Gastroesophageal sphincter (tissue), 4 donors: ENCODE measurements around the gene GP5. TPM values are rescaled to one million over a fixed set of nuclear protein-coding genes. Genes with fewer than 3 reads are reported as not detected.

Experiments used
- ATAC-seq: fragments of 150-250 bp; one replicate; pipeline ENCODE4 v1.9.1; 2016; ENCODE audit warnings: mild to moderate bottlenecking, moderate library complexity
- H3K27ac ChIP-seq, 4 donors: fragments of 200-600 bp; sonication (generic) in 3 of 4; 1 replicate in 3 of 4; 2 replicates in 1 of 4; pipeline ENCODE4 v1.5.1; 2016 to 2019
- H3K27me3 ChIP-seq: fragments of 200-600 bp; sonication (generic); one replicate; pipeline ENCODE4 v1.5.1; 2019
- H3K36me3 ChIP-seq, 2 donors: fragments of 200-600 bp; sonication (generic); one replicate each; pipeline ENCODE4 v1.5.1; 2019; ENCODE audit warnings: control low read depth in 1 of 2
- H3K4me1 ChIP-seq, 3 donors: fragments of 200-600 bp; sonication (generic); 1 replicate in 2 of 3; 2 replicates in 1 of 3; pipeline ENCODE4 v1.5.1; 2016 to 2019; ENCODE audit warnings: control low read depth in 2 of 3
- H3K4me3 ChIP-seq, 2 donors: fragments of 200-600 bp; sonication (generic); one replicate each; pipeline ENCODE4 v1.5.1; 2019; ENCODE audit warnings: mild to moderate bottlenecking in 1 of 2, moderate library complexity in 1 of 2
- H3K9me3 ChIP-seq, 3 donors: fragments of 200-600 bp; sonication (generic); one replicate each; pipeline ENCODE4 v1.5.1; 2017 to 2019; ENCODE audit warnings: control low read depth in 2 of 3
- CTCF ChIP-seq, 4 experiments: fragments of 200-600 bp in 2 of 4; fragments of 450-650 bp in 2 of 4; sonication (generic) in 1 of 4; IDR thresholded peaks; one replicate each; pipeline ENCODE4 v1.5.1; 2017 to 2019; ENCODE audit warnings: antibody characterized with exemption in 4 of 4, mild to moderate bottlenecking in 2 of 4, moderate library complexity in 2 of 4
- EP300 ChIP-seq: sonication (generic); formaldehyde crosslinking; IDR thresholded peaks from one replicate; pipeline ENCODE4 v1.6.1; 2017; ENCODE audit warnings: antibody characterized with exemption, mild to moderate bottlenecking
- POLR2A ChIP-seq, 2 donors: fragments of 450-650 bp; IDR thresholded peaks; one replicate each; pipeline ENCODE4 v1.6.1; 2017; ENCODE audit warnings: antibody characterized with exemption in 2 of 2, mild to moderate bottlenecking in 2 of 2, moderate library complexity in 1 of 2
- POLR2AphosphoS5 ChIP-seq: sonication (generic); formaldehyde crosslinking; IDR thresholded peaks from one replicate; pipeline ENCODE4 v1.6.1; 2017; ENCODE audit warnings: antibody characterized with exemption
- WGBS, 2 donors: methylation state at CpG; one replicate each; pipeline ENCODE4 v1.1.5; 2018; ENCODE audit warnings: low coverage in 1 of 2; 5-methylcytosine and 5-hydroxymethylcytosine counted together
- total RNA-seq, 4 donors: library from RNA; depleted of rRNA; stranded (reverse); fragments of >200 nt; gene quantifications; one replicate each; pipeline ENCODE4 v1.1.0, GENCODE V29; 2016

Gene GP5
- total RNA-seq, 4 donors from 2014 or later = 0.31 TPM; not detected in 3

DNA sequence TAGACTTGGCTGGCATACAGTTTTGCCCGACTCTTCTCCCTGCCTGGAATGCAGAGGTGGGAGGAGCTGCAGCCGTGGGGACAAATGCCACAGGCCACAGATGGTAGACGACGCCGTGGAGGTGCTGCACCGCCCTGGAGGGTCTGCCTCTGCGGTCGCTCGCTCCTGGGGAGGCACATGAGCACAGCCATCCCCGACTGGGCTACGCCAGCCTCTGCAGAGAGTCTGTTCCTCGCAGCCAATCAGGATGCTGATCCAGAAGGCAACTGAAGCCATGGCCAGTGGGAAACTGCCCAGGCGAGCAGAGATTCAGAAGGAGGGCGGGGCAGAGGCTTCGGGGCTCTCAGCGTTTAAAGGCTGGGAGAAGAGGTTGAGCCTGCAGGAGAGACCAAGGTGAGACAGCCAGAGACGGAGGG, 17.6 kb downstream of the GP5 start:
- peaks cover 59% of the 10 kb centered on the region for H3K27me3 ChIP-seq
- no peak for ATAC-seq
- no peaks in the 10 kb centered on the region for H3K36me3 ChIP-seq
- WGBS, 2 donors = 30 to 60% methylated on average over 5 to 8 of the region's 17 CpGs
- no peak overlapping the region for H3K27ac ChIP-seq
- no peaks in the 10 kb centered on the region for H3K9me3 ChIP-seq
- no peak overlapping the region for H3K4me3 ChIP-seq
- no peaks in the 10 kb centered on the region for H3K4me1 ChIP-seq
- TF ChIP-seq POLR2AphosphoS5 (no peak), CTCF (IDR thresholded peaks at IDR 0.05) (no peak), EP300 (no peak), POLR2A (IDR thresholded peaks at IDR 0.05) (no peak)

GRCh38 chr3:194380326-194380725, 18.7 kb downstream of the GP5 start:
- 84 to 85% methylated on average over 6 to 7 of the region's 7 CpGs for WGBS, 2 donors
- Histone ChIP-seq H3K4me1 (no peaks in the 10 kb centered on the region), H3K27ac (no peak overlapping the region), H3K9me3 (no peaks in the 10 kb centered on the region), H3K36me3 (no peaks in the 10 kb centered on the region), H3K4me3 (no peak overlapping the region), H3K27me3 (peaks cover 60% of the 10 kb centered on the region)
- TF ChIP-seq POLR2AphosphoS5 = no peak
- TF ChIP-seq CTCF (IDR thresholded peaks at IDR 0.05) = no peak
- TF ChIP-seq POLR2A (IDR thresholded peaks at IDR 0.05) = no peak
- no peak for TF ChIP-seq EP300
- no peak for ATAC-seq

- Histone ChIP-seq H3K4me3 (no peak overlapping the region), H3K27me3 (peaks cover 57% of the 10 kb centered on the region), H3K36me3 (no peaks in the 10 kb centered on the region), H3K4me1 (no peaks in the 10 kb centered on the region), H3K9me3 (no peaks in the 10 kb centered on the region), H3K27ac (no peak overlapping the region)
- 78 to 100% methylated on average over 1 to 9 of the region's 9 CpGs for WGBS, 2 donors
- ATAC-seq = no peak
- TF ChIP-seq POLR2AphosphoS5 (no peak), POLR2A (IDR thresholded peaks at IDR 0.05) (no peak), EP300 (no peak), CTCF (IDR thresholded peaks at IDR 0.05) (no peak)
Observed at GRCh38 chr3:194379651-194380050, 19.4 kb downstream of the GP5 start.

DNA sequence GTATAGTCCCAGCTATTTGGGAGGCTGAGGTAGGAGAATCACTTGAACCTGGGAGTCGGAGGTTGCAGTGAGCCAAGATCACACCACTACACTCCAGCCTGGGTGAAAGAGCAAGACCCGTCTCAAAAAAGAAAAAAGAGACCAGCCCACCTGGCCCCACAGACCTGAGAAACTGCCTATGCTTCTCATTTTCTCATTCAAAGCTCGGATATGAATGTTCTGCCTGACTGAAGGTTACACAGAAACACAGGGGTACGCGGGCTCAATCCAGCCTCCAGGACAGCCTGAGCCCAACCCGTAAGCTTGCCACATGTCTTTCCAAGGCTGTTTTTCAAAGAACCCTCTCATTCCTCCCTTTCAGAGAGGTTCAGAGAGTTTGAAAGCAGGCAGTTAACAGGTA, 19.8 kb downstream of the GP5 start:
- Histone ChIP-seq H3K4me3 (no peak overlapping the region), H3K9me3 (no peaks in the 10 kb centered on the region), H3K27me3 (peaks cover 53% of the 10 kb centered on the region), H3K27ac (no peak overlapping the region), H3K4me1 (no peaks in the 10 kb centered on the region), H3K36me3 (no peaks in the 10 kb centered on the region)
- 70 to 96% methylated on average over 2 to 4 of the region's 6 CpGs for WGBS, 2 donors
- TF ChIP-seq POLR2A (IDR thresholded peaks at IDR 0.05) = no peak
- ATAC-seq = no peak

GRCh38 chr3:194377708-194378107, 21.4 kb downstream of the GP5 start:
- Histone ChIP-seq H3K36me3 (no peaks in the 10 kb centered on the region), H3K4me3 (no peak overlapping the region), H3K27ac (no peak overlapping the region), H3K4me1 (no peaks in the 10 kb centered on the region), H3K9me3 (no peaks in the 10 kb centered on the region), H3K27me3 (peaks cover 50% of the 10 kb centered on the region)
- ATAC-seq = no peak
- 71 to 100% methylated on average over 1 of the region's 1 CpG for WGBS, 2 donors
- no peak for TF ChIP-seq EP300
- TF ChIP-seq POLR2AphosphoS5 = no peak
- no peak for TF ChIP-seq CTCF (IDR thresholded peaks at IDR 0.05)
- TF ChIP-seq POLR2A (IDR thresholded peaks at IDR 0.05) = no peak

- no peak for TF ChIP-seq POLR2A (IDR thresholded peaks at IDR 0.05)
- H3K36me3 ChIP-seq = no peaks in the 10 kb centered on the region
- H3K27ac ChIP-seq = no peak overlapping the region
- H3K27me3 ChIP-seq = peaks cover 45% of the 10 kb centered on the region
- H3K9me3 ChIP-seq = no peaks in the 10 kb centered on the region
- WGBS, 2 donors = 72 to 81% methylated on average over 9 to 10 of the region's 10 CpGs
- ATAC-seq = no peak
- H3K4me1 ChIP-seq = no peaks in the 10 kb centered on the region
- H3K4me3 ChIP-seq = no peak overlapping the region
Observed at GRCh38 chr3:194376241-194376560, 22.9 kb downstream of the GP5 start.
